Hematopoietic multipotent progenitor cell treated with erythropoietin and hydrocortisone succinate and interleukin-3 and kit ligand, for 15 days (in vitro differentiated cells): Measurements from ENCODE around the gene FLNB.

Experiments
- DNase-seq: peaks from one replicate; pipeline ENCODE4 v3.0.0-alpha.2; 2015; ENCODE audit warnings: low spot score

The FLNB gene

GRCh38 chr3:58205981-58206380 lies 197.8 kb downstream of the FLNB start:
- no peak for DNase-seq

- DNase-seq: no peak
Observed at GRCh38 chr3:58206406-58207011, 198.3 kb downstream of the FLNB start.

GRCh38 chr3:58207954-58208353 lies 199.7 kb downstream of the FLNB start:
- DNase-seq: no peak

GRCh38 chr3:58209933-58210332 lies 201.7 kb downstream of the FLNB start:
- no peak for DNase-seq

GRCh38 chr3:58210761-58211460 lies 202.7 kb downstream of the FLNB start, which contains the start of gene DNASE1L3:
Gene DNASE1L3, minus strand, starts transcription at chr3:58210972. Its CDS starts 66 bp downstream, at chr3:58210906.
- DNase-seq: no peak

- no peak for DNase-seq
Observed at GRCh38 chr3:58214484-58215316, 206.5 kb downstream of the FLNB start.

GRCh38 chr3:58215317-58216025 lies 207.2 kb downstream of the FLNB start:
- DNase-seq: no peak

- no peak for DNase-seq
Observed at GRCh38 chr3:58216496-58217195, 208.4 kb downstream of the FLNB start.

GRCh38 chr3:58217209-58217811 lies 209.1 kb downstream of the FLNB start:
- DNase-seq: peak; percentile 58

- no peak for DNase-seq
Observed at GRCh38 chr3:58218904-58219303, 210.7 kb downstream of the FLNB start.
